PC-3 (cell line): ENCODE results near the gene ANKRD29.

Experiments
- EZH2 ChIP-seq: fragments of 300-600 bp; sonication (generic); IDR thresholded peaks from one replicate; pipeline ENCODE4 v1.6.1; 2017; ENCODE audit warnings: antibody characterized with exemption, mild to moderate bottlenecking, low read length; ENCODE audit not compliant: unreplicated experiment
- TF ChIP-seq, protein P1 (sequence below): fragments of 300-600 bp; sonication (generic); conservative IDR thresholded peaks from 2 replicates; pipeline ENCODE4 v1.5.1; 2017; ENCODE audit warnings: antibody characterized with exemption, low read depth, mild to moderate bottlenecking, low read length

GRCh38 chr18:23618862-23619387 lies 43.8 kb downstream of the ANKRD29 start:
- no peak for TF ChIP-seq EZH2
- TF ChIP-seq, protein P1, sequence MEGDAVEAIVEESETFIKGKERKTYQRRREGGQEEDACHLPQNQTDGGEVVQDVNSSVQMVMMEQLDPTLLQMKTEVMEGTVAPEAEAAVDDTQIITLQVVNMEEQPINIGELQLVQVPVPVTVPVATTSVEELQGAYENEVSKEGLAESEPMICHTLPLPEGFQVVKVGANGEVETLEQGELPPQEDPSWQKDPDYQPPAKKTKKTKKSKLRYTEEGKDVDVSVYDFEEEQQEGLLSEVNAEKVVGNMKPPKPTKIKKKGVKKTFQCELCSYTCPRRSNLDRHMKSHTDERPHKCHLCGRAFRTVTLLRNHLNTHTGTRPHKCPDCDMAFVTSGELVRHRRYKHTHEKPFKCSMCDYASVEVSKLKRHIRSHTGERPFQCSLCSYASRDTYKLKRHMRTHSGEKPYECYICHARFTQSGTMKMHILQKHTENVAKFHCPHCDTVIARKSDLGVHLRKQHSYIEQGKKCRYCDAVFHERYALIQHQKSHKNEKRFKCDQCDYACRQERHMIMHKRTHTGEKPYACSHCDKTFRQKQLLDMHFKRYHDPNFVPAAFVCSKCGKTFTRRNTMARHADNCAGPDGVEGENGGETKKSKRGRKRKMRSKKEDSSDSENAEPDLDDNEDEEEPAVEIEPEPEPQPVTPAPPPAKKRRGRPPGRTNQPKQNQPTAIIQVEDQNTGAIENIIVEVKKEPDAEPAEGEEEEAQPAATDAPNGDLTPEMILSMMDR = no peak
